Smooth muscle cell of the brain vasculature (primary cell): ENCODE results near the gene KRT81.
"Not testable (repeated sequence)": the region's sequence is repeated elsewhere in the genome, so short reads cannot be mapped to it uniquely, and the experiment has no call there.

Experiments used
- DNase-seq: peaks from one replicate; pipeline ENCODE4 v3.0.0-alpha.2; 2012; ENCODE audit warnings: low read depth, low spot score

The KRT81 gene

DNA sequence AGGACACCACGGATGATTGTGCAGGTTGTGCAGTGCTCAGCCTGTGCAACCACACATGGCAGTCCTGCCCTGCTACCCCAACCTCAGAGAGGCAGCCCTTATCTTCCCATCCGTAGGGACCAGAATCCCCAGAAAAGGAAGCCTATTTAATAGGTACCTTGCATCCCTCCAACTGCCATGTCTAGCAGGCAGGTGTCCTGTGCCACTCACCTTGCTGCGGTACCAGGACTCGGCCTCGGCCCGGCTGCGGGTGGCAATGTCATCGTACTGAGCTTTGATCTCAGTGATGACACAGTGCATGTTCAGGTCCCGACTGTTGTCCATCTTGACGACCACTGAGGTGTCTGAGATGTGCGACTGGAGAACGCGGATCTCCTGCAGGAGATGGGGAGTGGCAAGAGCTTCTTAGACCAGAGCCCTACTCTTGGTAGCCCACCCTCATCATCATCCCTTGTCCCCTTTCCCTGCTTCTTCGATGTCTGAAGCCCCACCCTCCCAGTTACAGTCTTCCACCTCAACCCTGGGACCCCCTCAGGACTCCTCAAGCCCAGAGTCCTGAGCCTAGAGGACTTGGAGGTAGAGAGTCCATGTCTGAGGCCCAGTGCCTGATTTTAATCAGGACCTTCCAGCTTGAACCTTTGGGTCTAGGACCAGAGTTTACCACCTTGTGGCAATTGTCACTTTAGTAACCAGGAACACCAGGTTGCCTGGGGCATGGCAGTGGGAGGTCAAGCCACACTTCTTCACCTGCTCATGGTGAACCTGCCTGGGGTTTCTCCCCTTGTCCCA, 37.7 kb downstream of the KRT81 start:
- no peak for DNase-seq

DNA sequence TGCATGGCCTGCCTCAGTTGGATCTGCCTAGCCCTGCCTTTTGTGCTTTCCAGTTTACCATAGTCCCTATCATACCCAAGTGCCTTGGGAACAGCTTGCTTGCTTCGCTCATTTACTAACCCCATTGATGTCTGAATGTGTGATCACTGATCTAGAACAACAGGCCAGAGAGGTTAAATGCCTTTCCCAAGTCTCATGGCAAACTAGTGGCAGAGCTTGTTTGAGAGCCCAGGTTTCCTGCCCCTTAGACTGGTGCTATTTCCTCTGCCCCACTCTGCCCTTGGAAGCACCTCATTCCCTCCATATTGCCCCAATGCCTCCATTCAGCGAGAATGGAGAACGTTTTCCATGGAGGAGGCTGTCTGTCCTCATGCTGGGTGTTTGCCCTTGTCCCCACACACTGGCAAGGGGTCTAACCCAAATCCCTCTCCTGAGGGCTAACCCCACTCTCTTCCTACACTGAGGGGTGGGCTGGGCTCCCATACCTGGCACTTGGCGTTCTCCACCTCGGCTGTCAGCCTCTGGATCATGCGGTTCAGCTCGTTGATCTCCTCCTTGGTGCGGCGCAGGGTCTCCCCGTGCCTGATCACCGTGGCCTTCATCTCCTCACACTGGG, 38.5 kb downstream of the KRT81 start:
- no peak for DNase-seq

DNA sequence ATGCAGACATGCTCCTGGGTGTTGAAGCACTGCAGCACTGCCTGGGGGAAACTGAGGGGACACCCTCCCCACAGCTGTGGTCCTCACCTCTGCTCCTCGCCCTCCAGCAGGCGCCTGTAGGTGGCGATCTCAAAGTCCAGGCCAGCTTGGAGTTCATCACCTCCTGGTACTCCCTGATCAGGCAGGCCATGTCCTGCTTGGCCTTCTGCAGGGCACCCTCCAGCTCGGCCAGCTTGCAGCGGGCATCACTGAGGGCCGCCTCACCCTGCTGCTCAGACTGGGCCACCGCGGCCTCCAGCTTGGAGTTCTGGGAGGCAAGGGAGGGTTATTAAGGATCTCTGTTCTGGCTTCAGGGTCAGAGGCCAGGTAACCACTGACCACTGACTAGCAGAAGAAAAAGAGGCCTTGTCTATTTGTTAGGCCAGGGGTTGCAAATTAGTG, 39.1 kb downstream of the KRT81 start:
- not testable (repeated sequence) for DNase-seq

DNA sequence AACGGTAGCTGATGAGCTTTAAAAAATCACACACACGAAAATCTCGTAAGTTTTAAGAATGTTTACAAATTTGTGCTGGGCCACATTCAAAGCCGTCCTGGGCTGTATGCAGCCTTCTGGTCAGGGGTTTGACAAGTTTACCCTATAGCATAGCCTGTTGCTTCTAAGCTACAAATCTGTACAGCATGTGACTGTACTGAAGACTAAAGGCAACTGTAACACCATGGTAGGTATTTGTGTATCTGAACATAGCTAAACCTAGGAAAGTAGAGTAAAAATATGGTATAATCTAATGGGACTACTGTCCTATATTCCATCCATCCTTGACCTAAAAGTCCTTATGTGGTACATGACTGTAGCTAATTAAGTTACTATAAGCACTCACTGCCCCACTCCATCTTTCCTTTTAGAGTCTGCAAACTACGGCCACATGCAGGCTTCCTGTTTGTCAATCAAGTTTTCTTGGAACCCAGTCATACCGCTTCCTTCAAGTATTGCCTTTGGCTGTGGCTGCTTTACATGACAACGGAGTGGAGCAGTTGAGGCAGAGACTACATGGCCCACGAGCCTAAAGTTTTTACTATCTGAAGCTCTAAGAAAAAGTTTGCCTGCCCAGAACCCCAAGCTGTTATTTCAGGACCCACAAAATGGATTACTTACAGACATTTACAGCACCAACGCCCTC, 39.8 kb downstream of the KRT81 start:
- DNase-seq = no peak

DNA sequence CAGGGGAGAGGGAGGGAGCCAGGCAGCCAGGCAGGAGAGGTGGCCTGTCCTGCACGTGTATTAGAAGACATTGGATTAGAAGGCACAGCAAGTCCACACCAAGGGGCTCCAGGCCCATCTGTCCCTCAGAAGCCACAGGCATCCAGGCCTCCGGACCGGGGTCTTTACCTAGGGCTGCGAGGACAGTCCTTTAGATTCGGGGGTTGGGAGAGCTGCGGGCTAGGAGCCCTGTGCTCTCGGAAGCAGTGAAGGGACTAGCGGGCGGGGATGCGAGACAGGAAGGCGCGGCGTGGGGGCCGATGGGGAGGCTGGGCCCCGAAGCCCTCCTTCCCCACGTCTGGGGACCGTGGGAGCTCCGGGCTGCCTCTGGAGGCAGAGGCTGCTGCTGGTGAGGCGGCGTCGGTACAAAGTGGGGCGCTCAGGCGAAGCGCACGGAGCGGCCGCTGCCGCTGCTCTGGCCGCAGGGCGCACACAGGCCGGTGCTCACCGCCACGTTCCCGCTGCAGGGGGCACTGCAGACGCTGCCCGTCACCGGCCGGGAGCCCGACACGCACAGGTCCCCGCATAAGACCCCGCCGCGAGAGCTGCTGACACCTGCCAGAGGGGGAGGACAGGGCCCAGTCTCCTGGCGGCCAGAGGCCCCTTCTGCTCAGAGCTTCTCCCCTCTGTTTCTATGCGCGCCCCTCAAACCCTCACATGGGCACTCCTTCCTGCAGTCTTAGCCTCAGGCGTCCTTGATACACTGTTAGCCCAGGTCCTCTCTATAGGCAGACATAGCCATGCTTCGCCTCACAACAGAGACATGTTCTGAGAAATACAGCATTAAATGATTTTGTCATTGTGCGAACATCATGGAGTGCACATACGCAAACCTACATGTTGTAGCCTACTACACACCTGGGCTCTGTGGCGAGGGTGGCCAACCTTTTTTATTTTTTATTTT, 41.0 kb downstream of the KRT81 start:
- no peak for DNase-seq

DNA sequence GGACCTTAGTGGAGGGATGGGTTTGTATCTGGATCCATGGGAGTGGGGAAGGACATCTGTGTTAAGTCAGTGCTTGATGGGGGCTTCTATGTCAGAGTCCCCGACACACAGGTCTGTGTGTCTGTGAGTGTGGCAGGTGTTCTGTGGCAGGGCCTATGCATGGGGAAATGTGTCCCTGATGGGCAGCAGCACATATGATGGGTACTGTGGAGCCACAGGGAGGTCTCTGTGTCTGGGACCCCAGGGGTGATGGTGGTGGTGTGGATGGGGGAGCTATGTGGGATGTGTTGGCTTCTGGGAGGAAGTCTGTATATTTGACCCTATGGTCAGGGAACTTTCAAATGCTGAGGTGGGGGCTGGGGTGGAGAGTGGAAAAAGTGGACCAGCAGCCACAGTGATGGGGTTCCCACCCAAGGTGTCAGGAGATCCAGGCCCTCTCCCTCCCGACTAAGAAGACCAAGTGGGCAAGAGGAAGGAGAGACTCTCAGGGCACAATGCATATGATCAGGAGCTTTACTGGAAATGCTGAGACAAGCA, 41.8 kb downstream of the KRT81 start:
- no peak for DNase-seq

DNA sequence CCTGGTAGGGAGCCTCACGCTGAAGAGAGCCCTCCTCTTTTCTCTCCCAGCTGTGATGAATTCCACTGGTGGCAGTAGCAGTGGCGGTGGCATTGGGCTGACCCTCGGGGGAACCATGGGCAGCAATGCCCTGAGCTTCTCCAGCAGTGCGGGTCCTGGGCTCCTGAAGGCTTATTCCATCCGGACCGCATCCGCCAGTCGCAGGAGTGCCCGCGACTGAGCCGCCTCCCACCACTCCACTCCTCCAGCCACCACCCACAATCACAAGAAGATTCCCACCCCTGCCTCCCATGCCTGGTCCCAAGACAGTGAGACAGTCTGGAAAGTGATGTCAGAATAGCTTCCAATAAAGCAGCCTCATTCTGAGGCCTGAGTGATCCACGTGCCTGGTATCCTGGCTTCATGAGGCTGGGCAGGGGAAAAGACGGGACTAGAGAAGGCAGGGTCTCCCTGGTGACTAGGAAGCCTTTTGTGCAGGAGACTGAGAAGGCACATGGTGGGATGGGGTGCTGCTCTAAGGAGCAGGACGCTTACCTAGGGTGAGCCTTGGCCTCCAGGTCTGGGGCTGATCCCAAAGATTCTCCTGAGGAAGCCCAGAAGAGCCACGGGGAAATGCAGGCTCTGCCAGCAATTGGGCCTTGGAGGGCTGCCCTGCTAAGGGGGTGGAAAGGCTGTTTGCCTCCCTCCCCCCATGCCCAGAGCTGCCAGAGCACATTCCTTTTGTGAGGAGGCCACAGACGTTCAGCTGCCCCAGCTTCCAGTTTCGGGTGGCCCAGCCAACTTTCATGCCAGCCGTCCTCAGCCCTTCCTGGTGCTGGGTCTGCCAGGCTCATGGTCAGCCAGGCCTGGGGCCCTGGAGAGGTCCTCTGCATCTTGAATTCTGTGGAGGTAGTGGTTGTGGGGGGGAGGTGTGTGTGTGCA, 42.5 kb downstream of the KRT81 start:
- DNase-seq = no peak

DNA sequence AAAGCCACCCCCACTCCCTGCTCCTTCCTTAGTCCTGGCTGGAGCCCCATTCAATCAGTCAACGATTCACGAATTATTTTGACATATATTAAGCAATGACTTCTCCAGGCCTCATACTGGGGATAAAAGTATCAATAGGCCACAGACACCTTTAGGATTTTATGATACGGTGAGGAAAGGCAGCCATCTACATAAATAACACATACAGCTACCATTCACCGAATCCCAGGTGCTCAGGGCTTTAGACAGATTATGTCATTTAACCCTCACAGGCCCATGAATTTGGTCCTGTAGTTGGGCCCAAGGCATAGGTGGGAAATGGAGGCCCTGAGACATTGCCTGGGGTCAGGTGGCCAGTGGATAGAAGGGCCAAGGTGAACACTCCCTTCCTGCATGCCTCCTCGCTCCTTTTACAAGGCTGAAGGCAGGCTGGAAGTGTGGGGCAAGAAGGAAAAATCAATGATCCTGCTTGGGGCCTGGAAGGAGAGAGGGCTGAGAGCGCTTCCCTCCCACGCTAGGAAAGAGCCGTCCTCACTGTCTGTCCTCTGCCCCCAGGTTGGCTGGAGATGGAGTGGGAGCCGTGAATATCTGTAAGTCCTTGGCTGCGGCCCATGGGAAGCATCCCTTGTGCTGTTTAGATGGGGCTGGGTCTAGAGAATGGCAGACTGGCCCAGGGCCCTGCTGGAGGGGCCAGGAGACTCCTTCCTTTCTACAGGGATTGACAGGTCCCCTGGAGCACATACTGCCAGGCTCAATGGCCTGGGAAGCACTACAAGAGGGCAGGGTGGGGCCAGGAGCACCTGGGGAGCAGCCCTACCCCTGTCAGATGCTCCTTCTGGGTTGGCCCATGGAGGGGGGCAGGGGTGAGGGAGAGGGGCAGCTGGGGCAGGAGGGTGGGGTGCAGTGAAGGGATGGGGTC, 43.5 kb downstream of the KRT81 start:
- no peak for DNase-seq

DNA sequence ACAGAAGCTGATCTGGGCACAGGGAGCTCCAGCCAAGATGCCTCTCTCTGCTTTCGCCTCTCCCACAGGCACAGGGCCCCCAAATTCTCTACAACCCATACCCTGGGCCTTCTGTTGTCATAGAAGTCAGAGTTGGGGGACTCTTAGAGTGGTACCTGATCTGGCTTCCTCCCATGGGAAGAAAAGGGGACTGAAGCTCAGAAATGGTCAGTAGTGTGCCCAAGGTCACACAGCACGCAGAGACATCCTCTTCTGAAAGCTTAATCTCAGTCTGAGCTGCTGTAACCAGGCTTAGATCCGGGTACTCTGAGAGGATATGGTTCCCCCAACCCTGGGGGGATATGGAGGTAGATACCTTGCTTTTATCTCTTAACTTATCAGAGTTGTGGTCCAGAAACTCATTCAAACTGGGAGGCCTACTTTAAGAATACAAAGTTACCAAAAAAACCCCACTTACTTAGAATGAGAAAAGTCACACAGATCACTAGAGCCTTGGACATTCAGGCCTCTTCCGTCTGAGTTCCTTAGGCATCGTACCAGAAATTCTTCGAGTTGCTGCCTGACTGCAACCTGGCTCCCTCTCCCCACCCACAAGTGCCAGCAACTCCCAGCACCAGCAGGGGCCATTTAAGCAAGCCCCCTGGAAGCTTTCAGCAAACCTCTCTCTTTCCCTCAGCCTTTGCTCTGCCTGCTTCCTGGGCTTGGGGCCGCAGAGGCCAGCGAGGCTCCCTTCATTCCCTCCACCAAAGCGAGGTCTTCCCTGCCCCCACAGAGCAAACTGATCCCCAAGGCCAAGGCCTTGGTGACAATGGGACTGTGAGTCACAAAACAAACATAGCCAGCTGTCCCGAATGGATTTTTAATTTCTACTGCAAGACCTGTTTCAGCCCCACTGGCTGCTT, 44.4 kb downstream of the KRT81 start:
- no peak for DNase-seq

DNA sequence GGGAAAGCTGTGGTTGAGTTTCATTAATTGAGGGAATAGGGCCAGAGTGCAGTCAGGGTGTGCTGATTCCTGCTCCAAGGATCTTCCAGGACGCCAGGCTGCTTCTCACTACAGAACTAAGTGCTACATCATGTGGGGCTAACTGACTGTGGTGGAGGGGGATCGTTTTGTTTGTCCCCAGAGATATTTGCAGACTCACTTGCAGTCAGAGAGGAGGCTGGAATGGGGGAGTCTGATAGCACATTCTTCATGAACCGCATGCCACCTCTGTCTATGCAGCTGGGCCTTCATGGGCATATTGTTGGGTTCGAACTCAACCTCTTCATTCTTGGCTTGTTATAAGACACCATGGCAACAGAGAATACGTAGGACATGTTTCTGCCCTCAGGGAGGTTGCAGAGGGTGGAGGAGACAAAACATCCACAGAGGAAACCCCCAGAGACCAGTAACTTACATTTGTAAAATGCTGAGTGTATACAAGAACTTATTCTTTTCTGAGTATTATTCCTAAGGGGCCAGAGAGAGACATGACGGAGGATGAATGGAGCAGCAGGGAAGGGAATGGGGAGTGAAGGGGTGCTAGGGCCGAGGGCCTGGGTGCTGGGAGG, 45.3 kb downstream of the KRT81 start:
- DNase-seq = no peak

DNA sequence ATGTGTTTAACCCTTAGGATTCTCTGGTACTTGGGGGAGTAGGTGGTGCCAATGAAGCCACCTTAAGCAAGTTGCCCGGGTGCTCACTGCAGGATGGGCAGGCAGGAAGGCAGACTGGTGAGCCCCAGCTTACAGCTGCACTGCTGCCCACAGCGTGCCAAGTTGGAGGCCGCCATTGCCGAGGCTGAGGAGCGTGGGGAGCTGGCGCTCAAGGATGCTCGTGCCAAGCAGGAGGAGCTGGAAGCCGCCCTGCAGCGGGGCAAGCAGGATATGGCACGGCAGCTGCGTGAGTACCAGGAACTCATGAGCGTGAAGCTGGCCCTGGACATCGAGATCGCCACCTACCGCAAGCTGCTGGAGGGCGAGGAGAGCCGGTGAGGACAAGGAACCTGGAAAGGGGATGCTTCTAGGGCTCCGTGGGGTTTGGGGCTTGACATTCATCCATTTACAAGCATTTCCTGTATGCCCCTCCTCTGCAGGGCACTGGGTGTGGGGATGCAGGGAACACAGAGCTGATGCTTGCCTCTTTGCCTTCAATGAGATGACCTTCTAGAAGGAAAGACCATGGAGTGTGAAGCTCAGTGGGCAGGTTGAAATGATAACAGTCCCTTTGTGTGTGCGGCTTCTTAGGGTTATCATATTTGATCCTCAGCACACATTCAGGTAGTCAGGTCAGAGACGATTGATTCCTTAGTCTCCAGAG, 45.9 kb downstream of the KRT81 start:
- no peak for DNase-seq

DNA sequence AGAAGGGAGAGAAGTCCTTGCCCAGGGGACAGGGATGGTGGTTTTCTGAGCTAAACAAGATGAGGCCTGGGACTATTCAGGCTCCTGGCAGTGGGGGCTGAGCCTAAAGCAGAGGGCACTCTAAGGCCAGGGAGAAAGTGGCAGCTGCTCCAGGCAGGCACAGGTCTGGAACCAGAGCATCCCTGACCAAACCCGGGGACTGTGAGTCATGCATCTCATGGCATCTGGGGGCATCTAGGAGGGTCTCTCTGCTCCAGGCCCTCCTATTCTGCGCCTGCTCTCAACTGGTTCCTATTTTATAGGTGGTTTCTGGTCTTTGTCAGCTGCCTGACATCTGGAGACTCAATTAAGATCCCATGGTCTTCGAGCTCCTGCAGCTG, 46.7 kb downstream of the KRT81 start:
- no peak for DNase-seq

DNA sequence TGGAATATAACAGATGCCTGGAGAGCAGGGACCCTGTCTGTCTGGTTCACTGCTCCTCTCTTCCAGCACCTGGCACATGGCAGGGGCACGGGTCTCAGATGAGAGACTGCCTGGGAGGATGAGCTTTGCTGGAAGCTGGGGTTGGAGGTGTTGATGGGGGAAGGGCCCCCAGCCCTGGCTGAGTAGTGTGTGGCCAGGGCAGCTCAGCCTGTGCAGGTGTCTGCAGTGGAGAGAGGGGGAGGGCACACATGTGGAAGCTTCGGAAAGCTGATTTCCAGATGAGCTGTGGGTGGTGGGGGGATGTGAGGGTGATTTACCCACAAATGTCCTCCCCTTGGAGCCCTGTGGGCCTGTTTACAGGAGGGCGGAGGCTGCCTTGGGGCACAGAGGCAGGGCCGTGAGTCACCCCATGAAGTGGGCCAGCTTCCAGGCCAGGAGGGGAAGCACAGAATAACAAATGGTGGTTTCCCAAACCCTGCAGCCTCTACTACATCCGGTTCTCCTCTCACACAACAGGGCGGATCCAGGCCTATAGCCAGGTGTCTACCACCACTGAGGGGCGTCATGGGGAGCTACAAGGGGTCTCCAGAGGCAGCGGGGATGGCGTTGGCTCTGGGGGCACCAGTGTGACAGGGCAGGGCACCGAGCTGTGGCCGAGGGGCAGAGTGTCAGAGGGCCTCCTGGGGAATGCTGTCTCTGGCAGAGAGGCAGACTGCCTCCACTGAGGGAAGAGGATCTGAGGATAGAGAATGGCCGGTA, 47.3 kb downstream of the KRT81 start:
- DNase-seq = peak; percentile 47

DNA sequence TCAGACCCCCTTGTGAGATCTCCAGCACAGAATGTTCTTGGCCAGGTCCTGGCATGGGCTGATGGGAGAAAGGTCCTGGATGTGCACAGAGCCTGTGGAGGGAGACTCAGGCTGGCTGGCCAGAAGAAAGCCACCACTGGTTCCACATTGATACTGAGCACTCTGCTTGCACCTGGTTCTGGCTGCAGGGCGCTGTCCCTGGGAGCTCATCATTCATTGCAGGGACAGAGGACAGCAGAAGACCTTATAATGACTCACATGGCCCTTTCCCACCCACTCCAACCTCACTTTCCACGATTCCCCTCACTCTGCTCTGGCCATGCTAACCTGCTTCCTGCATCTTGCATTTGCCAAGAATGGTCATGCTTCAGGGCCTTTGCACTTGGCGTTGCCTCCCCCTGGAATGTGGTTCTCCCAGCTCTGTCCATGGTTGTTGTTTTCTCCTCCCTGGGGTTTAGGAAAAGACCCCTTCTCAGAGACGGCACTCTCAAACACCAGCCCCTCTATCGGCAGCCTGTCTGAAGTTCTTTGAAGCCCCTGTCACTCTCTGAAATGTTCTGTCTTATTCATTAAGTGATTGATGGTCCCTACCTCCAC, 48.0 kb downstream of the KRT81 start:
- no peak for DNase-seq

DNA sequence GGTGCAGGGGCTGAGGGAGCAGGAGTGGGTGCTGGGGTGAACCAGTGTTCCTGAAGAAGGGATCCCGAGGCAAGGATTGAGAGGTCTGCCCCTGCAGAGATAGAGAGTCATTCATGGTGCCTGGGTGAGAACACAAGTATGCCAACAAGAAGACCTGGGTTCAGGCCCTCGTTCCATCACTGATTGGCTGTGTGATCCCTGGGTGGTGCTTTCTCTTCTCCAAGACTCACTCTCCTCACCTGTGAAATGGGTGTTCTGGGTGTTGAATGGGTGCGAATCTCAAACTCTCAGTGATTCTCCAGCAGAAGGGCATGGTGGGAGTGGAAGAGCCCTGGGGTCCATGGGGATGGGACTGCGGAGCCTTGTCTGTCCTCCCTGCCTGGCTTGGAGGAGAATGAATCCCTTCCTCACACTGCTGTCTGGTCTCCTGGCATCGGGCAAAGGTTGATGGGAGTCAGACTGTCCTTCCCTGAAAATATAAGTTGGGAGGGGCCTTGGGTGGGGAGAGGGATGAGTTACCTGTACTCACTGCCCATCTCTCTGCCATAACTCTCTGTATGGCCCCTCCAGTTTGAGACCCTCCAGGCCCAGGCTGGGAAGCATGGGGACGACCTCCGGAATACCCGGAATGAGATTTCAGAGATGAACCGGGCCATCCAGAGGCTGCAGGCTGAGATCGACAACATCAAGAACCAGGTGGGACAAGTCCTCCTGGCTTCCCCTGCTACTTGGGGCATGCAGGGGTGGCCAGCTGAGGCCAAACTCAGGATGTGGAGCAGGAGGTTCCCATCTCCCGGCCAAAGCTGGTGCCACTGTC, 48.7 kb downstream of the KRT81 start:
- no peak for DNase-seq
